GM13977 (cell line): Measurements from ENCODE around the gene LRRC25.
"Not testable (repeated sequence)": the region's sequence is repeated elsewhere in the genome, so short reads cannot be mapped to it uniquely, and the experiment has no call there.

Source experiments
- DNase-seq: peaks from one replicate; pipeline ENCODE4 v3.0.0; 2012; ENCODE audit warnings: low spot score
- in situ Hi-C: fragments of 300-500 bp; cut with MboI; formaldehyde crosslinking; loops from one replicate; pipeline ENCODE4 v1.12.0; 2022; ENCODE audit warnings: low sequenced_read_pairs, low pct_unique_long_range_greater_than_20kb, mixed read lengths, inconsistent platforms; ENCODE audit not compliant: unreplicated experiment
- TF ChIP-seq, protein P1 (sequence below): IDR thresholded peaks from 2 replicates; pipeline ENCODE4 v1.5.1; 2012; ENCODE audit warnings: mild to moderate bottlenecking, control low read depth; ENCODE audit not compliant: insufficient read depth; ENCODE audit errors: extremely low read depth, missing control alignments

Gene LRRC25

DNA sequence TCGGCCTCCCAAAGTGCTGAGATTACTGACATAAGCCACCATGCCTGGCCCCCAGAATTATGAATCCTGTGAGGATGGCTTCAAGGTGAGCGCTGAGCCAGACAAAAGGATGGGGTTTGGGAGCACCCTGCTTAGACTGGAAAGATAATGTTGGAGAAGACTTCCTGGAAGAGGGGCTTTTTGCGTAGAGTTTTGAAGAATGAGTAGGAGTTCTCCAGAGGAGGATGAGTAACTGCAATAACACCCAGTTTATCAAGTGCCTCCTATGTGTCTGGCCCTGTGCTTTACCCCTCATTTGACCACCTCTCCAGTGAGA, 12.1 kb downstream of the LRRC25 start:
- in situ Hi-C loops: no loop called here
- DNase-seq: no peak
- TF ChIP-seq, protein P1, sequence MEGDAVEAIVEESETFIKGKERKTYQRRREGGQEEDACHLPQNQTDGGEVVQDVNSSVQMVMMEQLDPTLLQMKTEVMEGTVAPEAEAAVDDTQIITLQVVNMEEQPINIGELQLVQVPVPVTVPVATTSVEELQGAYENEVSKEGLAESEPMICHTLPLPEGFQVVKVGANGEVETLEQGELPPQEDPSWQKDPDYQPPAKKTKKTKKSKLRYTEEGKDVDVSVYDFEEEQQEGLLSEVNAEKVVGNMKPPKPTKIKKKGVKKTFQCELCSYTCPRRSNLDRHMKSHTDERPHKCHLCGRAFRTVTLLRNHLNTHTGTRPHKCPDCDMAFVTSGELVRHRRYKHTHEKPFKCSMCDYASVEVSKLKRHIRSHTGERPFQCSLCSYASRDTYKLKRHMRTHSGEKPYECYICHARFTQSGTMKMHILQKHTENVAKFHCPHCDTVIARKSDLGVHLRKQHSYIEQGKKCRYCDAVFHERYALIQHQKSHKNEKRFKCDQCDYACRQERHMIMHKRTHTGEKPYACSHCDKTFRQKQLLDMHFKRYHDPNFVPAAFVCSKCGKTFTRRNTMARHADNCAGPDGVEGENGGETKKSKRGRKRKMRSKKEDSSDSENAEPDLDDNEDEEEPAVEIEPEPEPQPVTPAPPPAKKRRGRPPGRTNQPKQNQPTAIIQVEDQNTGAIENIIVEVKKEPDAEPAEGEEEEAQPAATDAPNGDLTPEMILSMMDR: no peak

DNA sequence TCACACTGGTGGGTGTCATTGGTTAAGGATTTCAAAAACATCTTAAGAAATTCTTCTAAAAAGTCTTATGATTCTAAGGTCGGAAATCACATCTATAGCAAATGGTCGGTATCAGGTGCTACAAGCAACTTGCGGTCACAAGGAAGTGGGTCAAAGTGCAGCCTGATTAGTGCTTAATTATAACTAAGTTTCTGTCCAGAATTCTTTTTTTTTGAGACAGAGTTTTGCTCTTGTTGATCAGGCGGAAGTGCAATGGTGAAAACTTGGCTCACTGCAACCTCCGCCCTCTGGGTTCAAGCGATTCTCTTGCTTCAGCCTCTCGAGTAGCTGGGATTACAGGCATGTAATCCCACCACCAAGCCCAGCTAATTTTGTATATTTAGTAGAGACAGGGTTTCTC, 12.6 kb downstream of the LRRC25 start:
- in situ Hi-C loops: no loop called here
- no peak for DNase-seq
- TF ChIP-seq, protein P1: no peak

DNA sequence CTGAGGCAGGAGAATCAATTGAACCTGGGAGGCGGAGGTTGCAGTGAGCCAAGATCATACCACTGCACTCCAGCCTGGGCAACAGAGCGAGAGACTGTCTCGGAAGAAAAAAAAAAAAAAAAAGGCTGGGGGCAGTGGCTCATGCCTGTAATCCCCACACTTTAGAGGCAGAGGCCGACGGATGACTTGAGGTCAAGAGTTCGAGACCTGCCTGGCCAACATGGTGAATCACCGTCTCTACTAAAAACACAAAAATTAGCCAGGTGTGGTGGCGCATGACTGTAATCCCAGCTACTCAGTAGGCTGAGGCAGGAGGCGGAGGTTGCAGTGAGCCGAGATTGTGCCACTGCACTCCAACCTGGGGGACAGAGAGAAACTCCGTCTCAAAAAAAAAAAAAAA, 13.8 kb downstream of the LRRC25 start:
- DNase-seq, in situ Hi-C loops: not testable (repeated sequence)

DNA sequence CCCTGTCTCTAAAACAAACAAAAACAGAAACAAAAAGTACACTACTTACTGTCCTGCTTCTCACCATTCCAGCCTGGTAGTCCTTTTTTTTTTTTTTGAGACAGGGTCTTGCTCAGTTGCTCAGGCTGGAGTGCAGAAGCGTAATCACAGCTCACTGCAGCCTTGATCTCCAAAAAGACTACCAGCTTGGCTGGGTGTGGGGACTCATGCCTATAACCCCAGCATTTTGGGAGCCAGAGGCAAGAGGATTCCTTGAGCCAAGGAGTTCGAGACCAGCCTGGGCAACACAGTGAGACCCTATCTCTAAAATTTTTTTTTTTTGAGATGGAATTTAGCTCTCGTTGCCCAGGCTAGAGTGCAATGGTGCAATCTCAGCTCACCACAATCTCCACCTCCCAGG, 16.6 kb downstream of the LRRC25 start:
- TF ChIP-seq, protein P1: no peak
- in situ Hi-C loops: no loop called here
- no peak for DNase-seq

DNA sequence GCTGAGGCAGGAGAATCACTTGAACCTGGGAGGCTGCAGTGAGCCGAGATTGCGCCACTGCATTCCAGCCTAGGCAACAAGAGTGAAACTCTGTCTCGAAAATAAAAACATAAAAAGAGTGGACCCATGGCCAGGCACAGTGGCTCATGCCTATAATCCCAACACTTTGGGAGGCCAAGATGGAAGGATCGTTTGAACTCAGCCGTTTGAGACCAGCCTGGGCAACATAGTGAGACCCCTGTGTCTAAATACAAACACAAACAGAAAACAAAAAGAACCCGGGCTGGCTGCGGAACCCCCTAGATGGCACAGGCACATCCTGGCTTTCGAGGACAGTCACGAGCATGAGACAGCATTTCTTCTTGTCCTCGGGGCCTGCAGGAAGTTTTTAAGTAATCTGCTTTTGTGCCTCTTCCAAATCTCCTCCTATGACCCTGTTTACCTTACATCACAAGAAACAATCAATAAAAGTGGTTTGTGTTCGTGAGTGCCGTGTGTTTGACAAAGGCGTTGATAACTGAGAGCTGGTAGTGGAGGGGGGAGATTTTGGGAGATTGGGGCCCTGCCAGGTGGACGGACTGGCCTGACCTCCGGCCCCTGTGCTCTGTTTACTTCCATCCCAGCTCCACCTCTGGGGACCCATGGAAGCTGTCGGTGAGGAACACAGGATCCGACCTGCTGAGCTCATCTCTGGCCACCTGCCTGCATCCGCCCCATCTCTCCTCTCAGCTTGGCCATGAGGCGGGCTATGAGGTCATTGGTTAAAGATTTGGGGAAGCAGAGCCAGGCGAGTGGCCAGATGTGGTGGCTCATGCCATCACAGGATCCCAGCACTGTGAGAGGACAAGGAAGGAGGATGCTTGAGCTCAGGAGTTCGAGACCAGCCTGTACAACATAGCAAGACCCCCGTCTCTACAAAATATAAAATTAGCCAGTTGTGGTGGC, 17.3 kb downstream of the LRRC25 start:
- in situ Hi-C loops: no loop called here
- DNase-seq: no peak
- TF ChIP-seq, protein P1: no peak

DNA sequence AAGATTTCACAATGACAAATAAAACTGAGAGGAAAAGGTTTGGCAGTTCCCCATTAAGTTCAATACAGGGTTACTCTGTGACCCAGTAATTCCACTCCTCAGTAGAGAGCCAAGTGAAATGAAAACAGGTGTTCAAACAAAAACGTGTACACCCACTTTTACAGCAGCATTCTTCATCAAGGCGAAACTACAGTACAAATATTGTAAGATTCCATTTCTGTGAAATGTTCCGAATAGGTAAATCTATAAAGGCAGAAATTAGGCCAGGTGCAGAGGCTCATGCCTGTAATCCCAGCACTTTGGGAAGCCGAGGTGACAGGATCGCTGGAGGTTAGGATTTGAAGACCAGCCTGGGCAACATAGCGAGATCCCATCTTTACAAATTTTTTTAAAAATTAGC, 20.4 kb downstream of the LRRC25 start:
- in situ Hi-C loops: no loop called here
- TF ChIP-seq, protein P1: no peak
- no peak for DNase-seq

DNA sequence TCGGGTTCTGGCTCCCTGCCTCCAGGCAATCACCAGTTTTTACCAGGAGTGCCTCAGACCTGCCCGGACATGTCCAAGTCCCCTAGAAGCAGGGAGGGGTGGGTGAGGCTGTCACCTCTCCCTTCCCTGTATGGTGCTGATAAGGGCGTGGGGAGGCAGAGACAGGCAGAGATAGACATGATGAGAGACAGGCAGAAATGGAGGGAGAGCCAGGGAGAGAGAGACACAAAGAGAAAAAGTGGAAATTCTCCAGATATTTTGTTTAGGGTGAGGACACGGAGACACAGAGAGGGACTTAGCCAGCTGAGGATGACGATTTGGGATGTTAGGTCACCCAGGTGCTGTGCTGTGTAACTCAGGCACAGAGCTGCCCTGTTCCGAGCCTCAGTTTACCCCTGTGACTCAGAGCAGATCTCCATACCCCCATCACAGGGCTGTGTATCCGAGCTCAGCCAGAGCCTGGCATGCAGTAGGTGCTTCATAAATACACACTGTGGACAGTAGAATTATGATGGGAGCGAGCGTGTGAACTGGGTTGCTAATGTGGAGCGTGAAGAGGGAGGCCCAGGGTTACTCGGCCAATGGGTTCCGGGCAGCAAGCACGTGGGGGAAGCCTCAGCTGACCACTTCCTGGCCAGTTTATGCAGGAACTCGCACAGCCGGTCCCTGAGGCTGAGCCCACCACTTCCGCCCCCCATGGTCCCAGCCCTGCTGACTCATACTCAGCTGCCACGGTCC, 23.4 kb downstream of the LRRC25 start:
- TF ChIP-seq, protein P1: no peak
- DNase-seq: peak; percentile 91
- in situ Hi-C loops: no loop called here
